DMS114 treated with DMSO at 0.1 percent for 48 hours (cell line): Measurements from ENCODE around the gene ADAMTSL4.
A peak's percentile ranks its signal among the peaks of the same experiment; 100 is the strongest.

Source experiments
- DNase-seq: peaks from one replicate; lab custom pipeline; 2025; ENCODE audit not compliant: unreplicated experiment; lab: John Stamatoyannopoulos, UW

ADAMTSL4 gene

DNA sequence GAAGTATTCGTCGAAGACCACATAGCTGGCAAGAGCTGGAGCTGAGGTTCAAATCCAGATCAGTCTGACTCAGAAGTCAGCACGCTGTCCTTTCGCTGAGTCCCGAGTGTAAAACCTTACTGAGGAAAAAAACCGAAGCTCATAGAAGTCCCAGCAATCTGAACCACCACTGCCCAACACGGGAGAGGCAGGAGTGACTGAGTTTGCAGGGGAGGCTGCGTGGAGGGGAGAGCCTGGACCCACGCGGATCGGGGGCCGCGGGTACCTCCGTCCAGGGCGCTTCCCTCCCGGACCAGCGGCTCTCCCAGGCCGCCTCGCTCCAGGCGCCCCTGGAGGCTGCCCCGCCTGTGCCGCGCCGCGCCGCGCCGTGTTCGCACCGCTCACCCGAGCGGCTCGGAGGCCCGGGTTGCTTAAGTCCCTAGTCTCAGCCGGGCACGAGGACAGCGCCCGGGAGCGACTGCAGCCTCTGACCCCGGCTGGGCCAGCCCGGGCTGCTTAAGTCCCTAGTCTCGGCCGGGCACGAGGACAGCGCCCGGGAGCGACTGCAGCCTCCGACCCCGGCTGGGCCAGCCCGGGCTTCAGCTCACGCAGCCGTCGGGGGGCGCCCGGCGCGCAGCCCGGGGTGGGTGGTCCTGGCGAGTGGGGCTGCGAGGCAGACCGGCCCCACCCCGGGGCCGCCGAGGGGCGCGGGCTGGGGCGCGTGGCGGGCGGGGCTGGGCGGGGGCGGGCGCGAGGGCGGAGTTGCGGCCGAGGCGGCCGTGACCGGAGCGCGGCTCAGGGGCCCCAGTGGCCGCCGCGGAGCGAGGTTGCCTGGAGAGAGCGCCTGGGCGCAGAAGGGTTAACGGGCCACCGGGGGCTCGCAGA, at the start of gene ADAMTSL4:
Gene ADAMTSL4, plus strand, starts transcription at position 777 of the 864 bp plus-strand sequence. CDS start 2,881 bp downstream, outside the sequence.
- DNase-seq, result no peak

DNA sequence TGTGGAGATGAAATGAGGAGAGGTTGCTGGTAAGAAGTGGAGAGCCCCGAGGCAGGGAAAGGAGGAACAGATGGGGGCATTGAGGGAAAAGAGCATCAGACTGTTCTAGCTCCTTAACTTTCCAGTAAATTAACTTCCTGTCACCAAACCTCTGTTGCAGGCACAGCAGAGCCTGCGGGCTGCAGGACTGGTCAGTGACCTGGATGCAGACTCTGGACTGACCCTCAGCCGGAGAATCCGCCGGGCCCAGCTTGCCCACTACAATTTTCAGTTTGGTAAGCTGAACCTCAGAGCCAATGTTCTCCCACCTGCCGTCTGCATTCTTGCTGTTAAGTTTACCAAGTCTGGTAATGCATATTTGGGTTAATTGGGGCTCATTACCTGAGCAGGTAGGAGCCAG, 43.8 kb upstream of the ADAMTSL4 start:
- no peak for DNase-seq

DNA sequence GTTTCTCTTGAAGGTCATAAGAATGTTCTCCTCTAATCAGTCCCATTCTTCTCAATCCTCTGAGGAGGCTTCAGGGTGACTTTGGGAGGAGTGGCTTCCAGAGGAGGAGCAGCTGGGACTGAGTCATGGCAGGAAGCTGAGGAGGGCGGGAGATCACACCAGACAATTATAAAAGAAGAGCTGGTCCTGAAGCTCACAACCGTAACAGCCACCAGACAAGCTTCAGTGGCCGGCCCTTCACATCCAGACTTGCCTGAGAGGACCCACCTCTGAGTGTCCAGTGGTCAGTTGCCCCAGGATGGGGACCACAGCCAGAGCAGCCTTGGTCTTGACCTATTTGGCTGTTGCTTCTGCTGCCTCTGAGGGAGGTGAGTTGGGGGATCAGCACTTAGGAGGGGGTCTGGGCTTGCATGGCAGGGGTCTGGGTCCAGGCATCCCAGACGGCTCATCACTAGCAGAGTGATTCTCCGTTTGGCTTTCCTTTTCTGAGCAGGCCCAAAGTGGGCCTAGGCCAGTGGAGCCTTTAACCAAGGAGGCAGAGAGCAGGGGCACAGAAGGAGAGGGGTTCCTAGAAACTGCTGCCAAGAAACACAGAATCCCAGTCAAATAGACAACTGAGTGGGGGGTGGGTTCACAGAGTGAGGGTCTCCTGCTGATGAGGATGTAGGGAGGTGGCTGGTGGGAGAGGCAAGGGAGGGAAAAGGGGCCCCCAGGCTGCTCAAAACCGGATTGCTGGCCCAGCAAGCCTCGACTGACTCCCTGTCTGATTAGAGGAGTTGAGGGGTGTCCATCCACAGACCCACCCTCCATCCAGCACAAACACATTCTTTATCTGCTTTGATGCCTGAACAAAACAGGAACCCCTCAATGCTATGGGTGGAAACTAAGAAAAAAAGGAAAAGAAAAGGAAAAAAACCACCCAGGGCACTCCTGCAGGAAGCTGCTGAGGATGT, 41.0 kb upstream of the ADAMTSL4 start, which contains the start of gene ECM1:
Gene ECM1, plus strand, starts transcription at position 198 of the 953 bp plus-strand sequence. Its CDS starts 101 bp downstream, at position 299.
- no peak for DNase-seq

DNA sequence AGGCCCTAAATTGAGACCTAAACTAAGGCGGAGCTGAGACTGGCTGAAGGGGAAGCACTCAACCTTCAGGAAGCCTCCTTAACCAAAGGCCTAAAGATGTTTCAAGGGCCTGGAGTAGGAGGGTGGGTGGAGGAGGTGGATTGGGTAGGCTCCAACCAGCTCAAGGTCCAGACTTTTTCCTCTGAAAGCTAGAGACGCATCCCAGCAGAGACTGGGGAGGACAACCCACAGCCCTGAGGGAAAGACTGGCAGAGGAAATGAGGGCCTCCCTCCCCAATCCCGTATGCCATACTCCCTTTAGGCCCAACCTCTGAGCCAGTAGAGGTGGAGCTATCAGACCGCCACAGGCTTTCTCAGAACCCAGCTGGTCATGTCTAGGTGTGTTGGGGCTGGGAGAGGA, 40.2 kb upstream of the ADAMTSL4 start:
- no peak for DNase-seq

DNA sequence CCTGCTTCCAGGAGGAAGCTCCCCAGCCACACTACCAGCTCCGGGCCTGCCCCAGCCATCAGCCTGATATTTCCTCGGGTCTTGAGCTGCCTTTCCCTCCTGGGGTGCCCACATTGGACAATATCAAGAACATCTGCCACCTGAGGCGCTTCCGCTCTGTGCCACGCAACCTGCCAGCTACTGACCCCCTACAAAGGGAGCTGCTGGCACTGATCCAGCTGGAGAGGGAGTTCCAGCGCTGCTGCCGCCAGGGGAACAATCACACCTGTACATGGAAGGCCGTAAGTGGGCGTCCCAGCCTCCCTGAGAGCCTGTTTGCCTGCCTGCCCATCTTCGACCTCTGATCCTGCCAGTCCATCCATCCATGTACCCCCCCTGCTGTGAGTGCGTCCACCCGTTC, 37.7 kb upstream of the ADAMTSL4 start:
- no peak for DNase-seq

DNA sequence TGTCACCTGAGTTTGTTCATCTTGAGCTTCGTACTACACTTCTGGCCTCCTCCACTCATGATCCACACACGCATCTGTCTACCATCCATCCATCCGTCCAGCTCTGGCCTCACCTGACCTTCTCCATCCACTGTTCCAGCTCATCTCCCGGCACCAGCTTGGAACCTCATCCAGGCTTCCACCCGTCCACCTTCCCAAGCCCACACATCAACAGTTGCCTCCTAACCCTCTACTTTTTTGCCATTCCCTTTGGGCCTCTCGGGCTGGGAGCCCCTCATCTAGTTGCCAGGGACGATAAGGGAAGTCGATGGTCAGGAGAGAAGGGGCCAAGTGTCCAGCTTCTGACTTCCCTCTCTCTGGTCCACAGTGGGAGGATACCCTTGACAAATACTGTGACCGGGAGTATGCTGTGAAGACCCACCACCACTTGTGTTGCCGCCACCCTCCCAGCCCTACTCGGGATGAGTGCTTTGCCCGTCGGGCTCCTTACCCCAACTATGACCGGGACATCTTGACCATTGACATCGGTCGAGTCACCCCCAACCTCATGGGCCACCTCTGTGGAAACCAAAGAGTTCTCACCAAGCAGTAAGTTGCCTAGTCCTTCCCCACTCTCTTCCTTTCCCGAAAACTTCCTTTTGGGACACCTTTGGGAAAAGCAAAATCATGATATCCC, 37.1 kb upstream of the ADAMTSL4 start:
- no peak for DNase-seq

DNA sequence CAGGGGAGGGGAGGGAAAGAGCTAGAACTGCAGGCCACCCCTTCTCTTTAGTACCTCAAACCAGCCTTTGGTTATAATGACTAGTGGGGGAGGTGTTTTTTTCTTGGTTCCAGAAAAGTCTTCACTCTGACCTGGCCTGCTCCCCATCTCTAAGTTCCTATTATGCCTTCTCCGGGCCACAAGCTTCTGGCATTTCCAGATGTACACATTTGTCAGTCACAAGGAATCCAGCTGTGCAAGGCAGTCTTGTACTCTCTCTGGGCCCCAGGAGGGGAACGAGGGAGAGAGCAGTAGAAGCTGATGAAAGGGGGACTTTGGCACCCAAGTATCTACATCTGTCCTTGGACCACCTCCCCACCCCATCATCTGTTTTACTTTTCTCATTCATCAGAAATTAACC, 36.4 kb upstream of the ADAMTSL4 start:
- DNase-seq, result no peak

DNA sequence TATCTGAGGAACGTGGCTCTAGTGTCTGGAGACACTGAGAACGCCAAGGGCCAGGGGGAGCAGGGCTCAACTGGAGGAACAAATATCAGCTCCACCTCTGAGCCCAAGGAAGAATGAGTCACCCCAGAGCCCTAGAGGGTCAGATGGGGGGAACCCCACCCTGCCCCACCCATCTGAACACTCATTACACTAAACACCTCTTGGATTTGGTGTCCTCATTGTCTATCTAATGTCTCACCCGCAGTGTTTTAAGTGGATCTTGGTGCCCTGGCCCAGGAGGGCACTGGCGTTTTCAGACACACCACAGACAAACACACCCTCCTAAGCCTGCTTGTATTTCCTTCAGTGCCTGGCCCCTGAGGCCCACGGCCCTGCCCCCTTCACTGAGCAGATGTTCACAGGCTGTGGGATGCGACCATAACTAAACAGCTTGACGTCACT, 35.8 kb upstream of the ADAMTSL4 start:
- no peak for DNase-seq

DNA sequence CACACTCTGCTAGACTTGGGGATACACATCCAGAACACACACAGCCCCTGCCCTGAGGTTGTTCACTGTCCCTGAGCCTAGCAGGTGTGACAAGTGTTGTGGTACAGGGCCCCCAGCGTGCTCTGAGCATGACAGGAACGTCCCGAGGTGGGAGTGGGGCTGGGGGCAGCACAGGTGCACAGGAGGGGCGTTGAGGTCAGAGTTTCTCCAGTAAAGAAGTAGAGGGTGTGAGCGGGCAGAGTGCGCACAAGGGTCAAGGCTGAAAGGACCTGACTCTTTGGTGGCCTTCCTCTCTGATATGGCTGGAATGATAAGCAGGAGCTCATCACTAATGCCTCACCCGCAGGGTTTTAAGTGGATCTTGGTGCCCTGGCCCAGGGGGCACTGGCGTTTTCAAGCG, 34.9 kb upstream of the ADAMTSL4 start:
- no peak for DNase-seq

DNA sequence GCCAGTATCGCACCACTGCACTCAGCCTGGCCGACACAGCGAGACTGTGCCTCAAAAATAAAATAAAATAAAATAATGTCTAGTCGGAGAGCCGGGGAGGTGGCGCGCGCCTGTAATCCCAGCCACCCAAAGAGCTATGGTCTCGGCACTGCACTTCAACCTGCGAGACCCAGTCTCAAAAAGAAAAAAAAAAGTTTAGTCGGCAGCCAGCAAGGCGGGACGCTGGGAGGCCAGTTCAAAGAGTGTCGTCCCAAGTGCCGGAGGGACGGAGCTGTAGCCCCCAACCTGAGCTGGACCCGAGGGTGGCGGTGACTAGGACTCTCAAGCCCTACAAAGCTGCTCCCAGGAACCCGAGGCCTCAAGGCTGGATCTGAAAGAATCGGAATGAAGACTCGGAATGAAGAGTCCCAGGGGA, 34.3 kb upstream of the ADAMTSL4 start:
- DNase-seq, result no peak

DNA sequence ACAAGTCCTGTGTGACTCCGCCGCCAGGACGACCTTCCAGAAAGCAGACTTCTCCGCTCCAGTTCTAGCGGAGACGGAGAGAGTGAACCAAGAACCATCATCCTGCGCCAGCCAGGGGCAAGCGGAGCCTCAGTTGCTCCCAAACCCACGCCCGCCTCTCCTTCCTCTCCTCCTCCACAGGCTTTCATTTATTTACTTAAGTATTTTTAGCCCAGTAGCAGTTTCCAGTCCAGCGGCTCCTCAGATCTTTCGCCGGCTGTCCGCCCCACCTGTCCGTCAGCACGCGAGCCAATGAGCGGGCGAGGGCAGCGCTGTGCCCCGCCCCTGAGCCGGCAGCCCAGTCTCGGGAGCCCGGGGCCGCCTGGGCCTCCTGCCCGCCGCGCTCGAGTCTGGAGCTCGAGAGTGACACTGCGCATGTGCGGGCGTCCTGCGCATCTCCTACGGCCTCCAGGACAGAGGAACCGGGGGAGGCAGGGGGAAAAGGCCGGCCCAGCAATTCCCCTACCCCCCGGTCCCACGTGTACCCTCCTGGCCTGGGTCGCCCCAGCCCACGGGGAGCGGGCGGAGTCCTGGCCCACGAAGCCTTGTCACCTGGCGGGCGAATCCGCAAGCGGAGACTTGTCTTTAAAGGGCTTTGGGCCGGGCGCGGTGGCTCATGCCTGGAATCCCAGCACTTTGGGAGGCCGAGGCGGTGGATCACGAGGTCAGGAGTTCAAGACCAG, 33.7 kb upstream of the ADAMTSL4 start, which contains the start of gene FALEC:
Gene FALEC, plus strand, starts transcription at position 425 of the 722 bp plus-strand sequence.
- peak; percentile 97 for DNase-seq

DNA sequence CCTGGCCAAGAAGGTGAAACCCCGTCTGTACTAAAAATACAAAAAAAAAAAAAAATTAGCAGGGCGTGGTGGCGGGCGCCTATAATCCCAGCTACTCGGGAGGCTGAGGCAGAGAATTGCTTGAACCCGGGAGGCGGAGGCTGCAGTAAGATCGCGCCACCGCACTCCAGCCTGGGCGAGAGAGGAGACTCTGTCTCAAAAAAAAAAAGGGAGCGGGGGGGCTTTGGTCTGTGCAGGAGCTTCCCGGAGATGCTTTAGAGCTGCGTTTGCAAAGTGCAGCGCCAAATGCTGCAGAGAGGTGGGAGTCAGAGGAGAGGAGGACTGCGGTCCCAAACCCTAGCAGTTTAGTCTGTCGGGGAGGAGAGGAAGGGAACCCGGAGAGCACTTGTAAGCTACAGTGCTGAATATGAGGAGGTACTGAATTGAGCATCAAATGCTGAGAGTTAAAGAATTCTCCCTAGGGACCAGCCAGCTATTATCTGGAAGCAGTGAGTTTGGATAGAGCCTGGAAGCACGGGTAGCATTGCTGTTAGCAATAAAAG, 33.1 kb upstream of the ADAMTSL4 start:
- peak; percentile 55 for DNase-seq

DNA sequence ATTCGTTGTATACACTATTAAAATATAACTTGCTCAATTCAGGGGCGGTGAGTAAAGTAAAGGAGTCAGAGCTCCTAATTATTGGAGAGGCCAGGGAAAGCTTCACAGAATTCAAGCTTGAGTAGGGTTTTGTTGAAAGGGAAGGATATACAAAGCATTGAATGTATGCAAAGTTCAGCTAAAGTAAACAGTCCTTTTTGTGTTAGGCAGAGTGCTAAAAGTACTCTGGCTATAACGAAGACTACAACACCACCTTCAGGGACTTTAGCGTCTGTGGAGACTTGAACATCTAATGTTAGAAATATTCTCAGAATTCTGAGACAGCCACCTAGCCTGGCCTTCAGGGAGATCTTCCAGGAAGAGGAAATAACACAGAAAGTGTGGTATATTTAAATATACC, 32.6 kb upstream of the ADAMTSL4 start:
- peak; percentile 55 for DNase-seq

DNA sequence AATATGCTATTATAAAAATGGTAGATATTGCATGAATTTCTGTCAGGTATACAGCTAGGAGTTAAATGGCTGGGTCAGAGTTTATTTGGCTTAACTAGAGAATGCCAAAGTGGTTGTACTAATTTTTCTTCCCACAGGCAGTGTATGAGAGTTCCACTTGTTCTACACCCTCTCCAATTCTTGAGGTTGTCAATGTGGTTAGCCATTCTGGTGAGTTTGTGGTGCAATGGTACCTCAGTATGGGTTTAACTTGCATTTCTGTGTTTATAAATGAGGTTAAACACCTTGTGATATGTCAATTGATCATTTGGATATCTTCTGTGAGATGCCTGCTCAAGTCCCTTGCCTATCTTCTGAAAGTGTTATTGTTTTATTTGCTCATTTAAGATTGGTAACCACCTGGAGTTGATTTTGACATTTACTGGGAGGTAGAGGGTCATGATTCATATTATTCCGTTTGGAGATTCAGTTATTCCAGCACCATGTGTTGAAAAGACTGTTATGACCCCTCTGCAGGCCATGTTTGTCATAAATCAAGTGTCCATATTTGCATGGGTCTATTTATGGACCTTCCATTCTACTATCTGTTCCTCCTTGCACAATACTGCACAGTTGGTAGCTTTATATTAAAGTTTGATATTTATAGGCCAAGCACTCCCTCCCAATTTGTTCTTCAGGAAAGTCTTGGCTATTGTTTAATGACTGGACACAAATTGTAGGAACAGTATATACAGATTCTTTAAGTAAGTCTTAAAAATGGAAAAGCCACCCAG, 27.8 kb upstream of the ADAMTSL4 start:
- no peak for DNase-seq

DNA sequence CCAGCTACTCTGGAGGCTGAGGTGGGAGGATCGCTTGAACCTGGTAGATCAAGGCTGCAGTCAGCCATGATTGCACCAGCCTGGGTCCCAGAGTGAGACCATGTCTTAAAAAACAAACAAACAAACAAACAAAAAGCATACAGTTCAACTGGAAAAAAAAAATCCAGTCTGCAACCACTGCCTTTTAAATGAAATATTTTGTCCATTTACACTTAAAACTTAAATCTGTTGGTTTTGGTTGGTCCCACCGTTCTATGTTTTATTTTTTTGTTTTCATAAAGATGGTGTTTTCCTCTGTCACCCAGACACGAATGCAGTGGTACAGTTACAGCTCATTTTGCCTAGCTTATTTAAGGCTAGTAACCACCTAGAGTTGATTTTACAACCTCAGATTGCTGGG, 23.9 kb upstream of the ADAMTSL4 start:
- DNase-seq, result no peak

DNA sequence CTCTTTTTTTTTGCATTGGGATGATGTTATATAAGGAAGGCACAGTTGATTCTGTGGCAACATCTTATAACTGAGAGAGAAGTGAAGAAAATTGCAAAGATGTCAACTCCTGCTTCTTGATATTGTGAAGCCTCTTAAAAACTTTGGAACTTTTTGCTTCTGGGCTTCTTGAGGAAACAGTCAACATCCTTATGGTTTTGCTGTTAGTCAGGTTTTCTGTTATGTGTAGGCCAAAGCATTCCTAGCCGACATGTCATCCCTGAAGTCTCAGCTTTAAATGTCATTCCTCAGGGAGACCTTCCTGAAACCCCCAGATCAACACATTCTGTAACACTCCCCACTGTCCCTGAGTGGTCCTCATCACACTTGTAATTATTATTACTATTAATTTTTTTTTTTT, 21.0 kb upstream of the ADAMTSL4 start:
- no peak for DNase-seq

DNA sequence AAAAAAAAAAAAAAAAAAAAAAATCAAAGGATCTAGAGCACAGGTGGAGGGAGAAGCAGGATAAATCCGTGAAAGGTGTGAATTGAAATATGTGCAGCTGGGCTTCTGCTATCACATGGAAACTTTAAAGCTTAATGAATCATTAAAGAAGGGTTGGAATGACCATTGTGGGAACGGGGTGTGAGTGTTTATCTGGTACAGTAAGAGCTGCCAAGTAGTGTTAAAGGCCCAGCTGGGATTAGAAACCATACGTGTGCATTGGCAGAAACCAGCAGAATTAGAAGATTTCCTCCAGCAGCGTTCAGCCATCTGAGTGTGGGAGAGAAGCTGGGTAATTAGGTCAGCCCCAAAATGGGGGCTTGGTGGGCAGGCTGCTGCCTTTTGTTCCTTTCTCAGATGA, 20.2 kb upstream of the ADAMTSL4 start:
- no peak for DNase-seq

DNA sequence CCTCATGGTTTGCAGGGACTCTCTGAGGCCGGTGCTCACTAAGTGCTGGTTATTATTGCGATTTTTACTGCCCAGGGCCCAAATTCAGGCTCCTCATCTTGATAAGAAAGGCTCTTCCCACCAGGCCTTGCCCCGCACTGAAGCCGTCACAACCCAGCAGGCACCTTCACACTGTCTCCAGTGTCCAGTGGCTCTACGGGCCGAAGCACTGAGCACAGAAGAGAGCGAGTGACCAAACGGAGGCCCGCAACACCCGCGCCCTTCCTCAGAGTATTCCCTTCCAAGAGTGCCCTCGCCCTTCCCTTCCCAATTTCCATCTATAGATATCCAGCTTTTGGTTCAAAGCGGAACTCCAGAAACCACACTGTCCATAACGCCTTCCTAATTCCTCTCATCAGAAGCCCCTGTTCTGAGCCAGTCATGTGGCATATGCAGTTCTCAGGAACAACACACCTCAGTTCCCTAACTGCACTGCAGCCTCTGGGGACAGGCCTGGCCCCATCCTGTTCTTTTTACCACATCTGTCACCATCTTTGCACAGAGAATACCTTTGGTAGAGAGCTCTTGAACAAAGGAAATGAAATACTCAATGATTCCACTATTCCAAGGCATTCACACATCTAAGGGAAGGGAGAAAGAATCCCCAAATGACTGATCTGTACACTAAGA, 18.6 kb upstream of the ADAMTSL4 start:
- no peak for DNase-seq

DNA sequence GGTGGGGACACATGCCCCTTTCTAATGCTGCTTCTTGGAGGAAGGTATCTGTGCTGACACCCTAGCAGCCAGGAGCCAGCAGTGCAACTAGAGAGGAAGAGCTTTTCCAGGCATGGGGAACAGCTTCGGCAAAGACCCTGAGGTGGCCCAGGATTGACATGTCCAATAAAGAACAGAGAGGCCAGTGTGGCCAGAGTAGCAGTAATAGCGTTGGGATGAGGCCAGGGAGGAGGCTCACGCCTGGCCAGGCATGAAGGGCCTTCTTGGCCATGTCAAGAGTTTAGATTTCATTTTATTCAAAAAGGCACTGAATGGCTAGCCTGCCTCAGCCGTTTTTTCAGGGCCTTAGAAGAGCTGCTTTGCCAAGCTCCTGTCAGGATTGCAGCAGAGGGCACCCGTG, 16.3 kb upstream of the ADAMTSL4 start:
- DNase-seq, result no peak
